Measurements from ENCODE around the gene CMYA5. TPM values are rescaled to one million over a fixed set of nuclear protein-coding genes. Genes with fewer than 3 reads are reported as not detected.

Gene CMYA5
- total and polyA plus RNA-seq, 11 donors: 279 to 2,421 (median 983) TPM

GRCh38 chr5:79806741-79807140, 117.1 kb downstream of the CMYA5 start:
- 43 to 49% (median 46%) methylated on average over 3 of the region's 3 CpGs for WGBS, 4 donors
- Histone ChIP-seq H3K27ac (peak overlapping the region in 4 of 12 donors; percentile 16 to 44 (median 28)), H3K36me3 (peaks cover 0 to 32% (median 2%) of the 10 kb centered on the region in 9 donors), H3K27me3 (no peaks in the 10 kb centered on the region), H3K4me3 (no peak overlapping the region), H3K9me3 (no peaks in the 10 kb centered on the region), H3K4me1 (peaks cover 0 to 50% (median 20%) of the 10 kb centered on the region in 12 donors)
- ATAC-seq: peak in 3 of 4 donors; percentile 38 to 50 (median 46)
- TF ChIP-seq POLR2A (IDR thresholded peaks at IDR 0.05) (no peak), CTCF (IDR thresholded peaks at IDR 0.05) (no peak)
- intact Hi-C loops (cut with DNase I): no loop called here
- DNase-seq: peak in 2 of 5 donors; percentile 31 to 34

GRCh38 chr5:79809743-79810142, 120.1 kb downstream of the CMYA5 start:
- WGBS, 4 donors: 60 to 77% (median 73%) methylated on average over 3 of the region's 3 CpGs
- Histone ChIP-seq H3K9me3 (no peaks in the 10 kb centered on the region), H3K27me3 (no peaks in the 10 kb centered on the region), H3K36me3 (peaks cover 0 to 8% (median 0%) of the 10 kb centered on the region in 9 donors), H3K4me3 (no peak overlapping the region), H3K4me1 (peaks cover 0 to 40% (median 9%) of the 10 kb centered on the region in 12 donors), H3K27ac (peak overlapping the region in 4 of 12 donors; percentile 3 to 43 (median 30))
- intact Hi-C loops (cut with DNase I): no loop called here
- TF ChIP-seq CTCF (IDR thresholded peaks at IDR 0.05) (no peak), POLR2A (IDR thresholded peaks at IDR 0.05) (no peak)
- DNase-seq: no peak
- ATAC-seq: peak in 2 of 4 donors; percentile 33 to 38

GRCh38 chr5:79811081-79811480, 121.4 kb downstream of the CMYA5 start:
- intact Hi-C loops (cut with DNase I): no loop called here
- no peaks in the 10 kb centered on the region for H3K27me3 ChIP-seq
- H3K4me3 ChIP-seq: no peak overlapping the region
- TF ChIP-seq CTCF (IDR thresholded peaks at IDR 0.05): no peak
- no peak for TF ChIP-seq POLR2A (IDR thresholded peaks at IDR 0.05)
- H3K9me3 ChIP-seq: no peaks in the 10 kb centered on the region
- 65 to 81% (median 77%) methylated on average over 2 of the region's 2 CpGs for WGBS, 4 donors
- H3K36me3 ChIP-seq: peaks cover 0 to 3% (median 0%) of the 10 kb centered on the region in 9 donors
- peaks cover 0 to 40% (median 9%) of the 10 kb centered on the region in 12 donors for H3K4me1 ChIP-seq
- H3K27ac ChIP-seq: peak overlapping the region in 3 of 12 donors; percentile 3 to 43 (median 25)
- ATAC-seq (peak in 3 of 4 donors; percentile 14 to 22 (median 16)), DNase-seq (no peak)

GRCh38 chr5:79811904-79812303, 122.3 kb downstream of the CMYA5 start:
- Histone ChIP-seq H3K9me3 (no peaks in the 10 kb centered on the region), H3K27ac (peak overlapping the region in 1 of 12 donors; percentile 52), H3K4me1 (peaks cover 0 to 32% (median 6%) of the 10 kb centered on the region in 12 donors), H3K36me3 (peaks cover 0 to 3% (median 0%) of the 10 kb centered on the region in 9 donors), H3K4me3 (no peak overlapping the region), H3K27me3 (no peaks in the 10 kb centered on the region)
- WGBS, 4 donors: 96 to 98% (median 97%) methylated on average over 3 of the region's 3 CpGs
- ATAC-seq (no peak), DNase-seq (no peak)
- TF ChIP-seq POLR2A (IDR thresholded peaks at IDR 0.05) (no peak), CTCF (IDR thresholded peaks at IDR 0.05) (no peak)
- intact Hi-C loops (cut with DNase I): no loop called here
